Activated naive CD4-positive, alpha-beta T cell treated with anti-CD3 and anti-CD28 coated beads, Interleukin-2, amount 50 U/mL, for 16 hours (primary cell): Measurements from ENCODE around the gene PDE1C.

Experiments used
- DNase-seq: peaks from one replicate; pipeline ENCODE4 v3.0.0-alpha.2; 2020

The PDE1C gene

GRCh38 chr7:31819031-31819430 lies 251.2 kb downstream of the PDE1C start:
- DNase-seq: no peak

GRCh38 chr7:31816810-31817209 lies 253.4 kb downstream of the PDE1C start:
- DNase-seq: no peak

GRCh38 chr7:31815796-31816195 lies 254.4 kb downstream of the PDE1C start:
- DNase-seq: no peak

GRCh38 chr7:31814187-31814586 lies 256.0 kb downstream of the PDE1C start:
- DNase-seq: no peak

- no peak for DNase-seq
These were observed 258.4 kb downstream of the PDE1C start for GRCh38 chr7:31811650-31812461.

GRCh38 chr7:31805209-31805818 lies 264.9 kb downstream of the PDE1C start:
- no peak for DNase-seq

- DNase-seq: no peak
These were observed 273.8 kb downstream of the PDE1C start for GRCh38 chr7:31796375-31796774.

- no peak for DNase-seq
These were observed 275.3 kb downstream of the PDE1C start for GRCh38 chr7:31794851-31795344.

- DNase-seq: no peak
These were observed 278.3 kb downstream of the PDE1C start for GRCh38 chr7:31791881-31792280.

- no peak for DNase-seq
These were observed 281.1 kb downstream of the PDE1C start for GRCh38 chr7:31788883-31789680.

GRCh38 chr7:31788445-31788844 lies 281.8 kb downstream of the PDE1C start:
- DNase-seq: no peak

- DNase-seq: no peak
These were observed 283.9 kb downstream of the PDE1C start for GRCh38 chr7:31786326-31786725.

- DNase-seq: no peak
These were observed 285.1 kb downstream of the PDE1C start for GRCh38 chr7:31785101-31785500.

GRCh38 chr7:31783221-31783620 lies 287.0 kb downstream of the PDE1C start:
- DNase-seq: no peak

GRCh38 chr7:31782411-31782991 lies 287.7 kb downstream of the PDE1C start:
- DNase-seq: no peak

GRCh38 chr7:31778296-31778695 lies 291.9 kb downstream of the PDE1C start:
- DNase-seq: no peak

GRCh38 chr7:31776616-31777015 lies 293.6 kb downstream of the PDE1C start:
- no peak for DNase-seq

GRCh38 chr7:31775556-31775955 lies 294.7 kb downstream of the PDE1C start:
- no peak for DNase-seq

GRCh38 chr7:31772211-31772610 lies 298.0 kb downstream of the PDE1C start:
- DNase-seq: no peak

- DNase-seq: no peak
These were observed 302.4 kb downstream of the PDE1C start for GRCh38 chr7:31767686-31768358.

- no peak for DNase-seq
These were observed 305.7 kb downstream of the PDE1C start for GRCh38 chr7:31764462-31764861.

- DNase-seq: no peak
These were observed 306.7 kb downstream of the PDE1C start for GRCh38 chr7:31763548-31763947.

GRCh38 chr7:31761646-31762045 lies 308.6 kb downstream of the PDE1C start:
- DNase-seq: no peak
